Activated naive CD8-positive, alpha-beta T cell treated with anti-CD3 and anti-CD28 coated beads for 36 hours (primary cell): ENCODE measurements around the gene OR6C6. TPM values are rescaled to one million over a fixed set of nuclear protein-coding genes. Genes with fewer than 3 reads are reported as not detected.
"Not testable (repeated sequence)": the region's sequence is repeated elsewhere in the genome, so short reads cannot be mapped to it uniquely, and the experiment has no call there.

Experiments
- DNase-seq: peaks from one replicate; pipeline ENCODE4 v3.0.0; 2021
- H3K27ac Mint-ChIP-seq: one replicate; pipeline ENCODE4 v1.8.0; 2022; ENCODE audit warnings: mild to moderate bottlenecking, moderate library complexity, mixed read lengths
- H3K27me3 Mint-ChIP-seq: one replicate; pipeline ENCODE4 v1.8.0; 2022; ENCODE audit warnings: mild to moderate bottlenecking, mixed read lengths
- H3K36me3 Mint-ChIP-seq: one replicate; pipeline ENCODE4 v1.8.0; 2021; ENCODE audit warnings: mild to moderate bottlenecking, mixed read lengths
- H3K4me1 Mint-ChIP-seq: one replicate; pipeline ENCODE4 v1.8.0; 2021; ENCODE audit warnings: mixed read lengths
- H3K4me3 Mint-ChIP-seq: one replicate; pipeline ENCODE4 v1.8.0; 2022; ENCODE audit warnings: mild to moderate bottlenecking, moderate library complexity, mixed read lengths
- H3K9me3 Mint-ChIP-seq: one replicate; pipeline ENCODE4 v1.8.0; 2022; ENCODE audit warnings: mixed read lengths
- total RNA-seq, 2 experiments: library from RNA; stranded (reverse); gene quantifications; one replicate each; pipeline ENCODE4 v1.2.3, GENCODE V29; 2021

Gene OR6C6
- not detected for total RNA-seq

DNA sequence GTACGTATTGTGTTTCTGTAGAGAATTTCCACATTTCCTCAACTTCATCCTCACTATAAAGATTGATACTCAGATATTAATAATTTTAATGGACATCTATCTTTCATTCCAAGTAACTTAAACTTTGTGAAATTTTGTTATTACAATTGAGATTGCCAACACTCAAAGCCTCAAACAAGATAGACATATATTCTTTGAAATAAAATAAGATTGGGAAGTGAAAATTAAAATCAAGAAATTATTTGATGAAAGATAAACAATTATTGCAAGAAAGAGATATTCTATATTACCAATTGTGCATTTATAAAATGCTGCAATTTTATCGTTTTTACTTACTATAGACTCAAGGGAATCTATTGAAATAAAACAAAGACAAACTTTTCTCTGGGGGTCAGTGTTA is at the start of gene OR6C6:
Gene OR6C6, minus strand, starts transcription at position 101 of the 400 bp plus-strand sequence. CDS start 1,337 bp downstream, outside the sequence.
- H3K36me3 Mint-ChIP-seq = no peaks in the 10 kb centered on the region
- DNase-seq = no peak
- H3K27ac Mint-ChIP-seq = no peak within 1 kb of the TSS
- peaks cover 36% of the 10 kb centered on the region for H3K27me3 Mint-ChIP-seq
- no peaks in the 10 kb centered on the region for H3K4me1 Mint-ChIP-seq
- H3K9me3 Mint-ChIP-seq = no peaks in the 10 kb centered on the region
- H3K4me3 Mint-ChIP-seq = no peak within 1 kb of the TSS

DNA sequence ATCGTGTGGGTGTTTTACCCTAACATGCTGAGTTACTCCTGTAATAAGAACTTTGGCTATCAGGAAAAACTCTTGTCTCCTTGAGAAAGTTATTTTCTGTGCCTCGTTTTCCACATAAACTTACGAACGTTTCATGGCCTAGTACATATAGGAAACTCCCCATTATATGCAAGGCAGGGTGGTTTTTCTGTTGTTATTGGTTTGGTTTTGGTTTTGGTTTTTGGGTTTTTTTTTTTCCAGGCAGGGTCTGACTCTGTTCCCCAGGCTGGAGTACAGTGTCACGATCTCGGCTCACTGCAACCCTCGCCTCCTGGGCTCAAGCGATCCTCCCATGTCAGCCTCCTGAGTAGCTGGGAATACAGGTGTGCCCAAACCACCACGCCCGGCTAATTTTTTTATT is 39.6 kb upstream of the OR6C6 start:
- H3K4me3 Mint-ChIP-seq = no peak overlapping the region
- no peak for DNase-seq
- H3K36me3 Mint-ChIP-seq = no peaks in the 10 kb centered on the region
- H3K9me3 Mint-ChIP-seq = no peaks in the 10 kb centered on the region
- no peak overlapping the region for H3K27ac Mint-ChIP-seq
- H3K4me1 Mint-ChIP-seq = no peaks in the 10 kb centered on the region
- peaks cover 27% of the 10 kb centered on the region for H3K27me3 Mint-ChIP-seq

GRCh38 chr12:55330446-55330845 is 34.1 kb upstream of the OR6C6 start, which contains the start of gene OR6C3:
Gene OR6C3, plus strand, starts transcription at chr12:55330746. Its CDS starts 955 bp downstream, at chr12:55331701.
- H3K4me1 Mint-ChIP-seq = no peaks in the 10 kb centered on the region
- H3K9me3 Mint-ChIP-seq = no peaks in the 10 kb centered on the region
- no peaks in the 10 kb centered on the region for H3K36me3 Mint-ChIP-seq
- no peak for DNase-seq
- no peak within 1 kb of the TSS for H3K27ac Mint-ChIP-seq
- peaks cover 19% of the 10 kb centered on the region for H3K27me3 Mint-ChIP-seq
- no peak within 1 kb of the TSS for H3K4me3 Mint-ChIP-seq

- H3K4me3 Mint-ChIP-seq, H3K9me3 Mint-ChIP-seq, H3K27ac Mint-ChIP-seq, DNase-seq, H3K4me1 Mint-ChIP-seq, H3K36me3 Mint-ChIP-seq, H3K27me3 Mint-ChIP-seq: not testable (repeated sequence)
These were observed 29.4 kb upstream of the OR6C6 start for GRCh38 chr12:55325801-55326200.

DNA sequence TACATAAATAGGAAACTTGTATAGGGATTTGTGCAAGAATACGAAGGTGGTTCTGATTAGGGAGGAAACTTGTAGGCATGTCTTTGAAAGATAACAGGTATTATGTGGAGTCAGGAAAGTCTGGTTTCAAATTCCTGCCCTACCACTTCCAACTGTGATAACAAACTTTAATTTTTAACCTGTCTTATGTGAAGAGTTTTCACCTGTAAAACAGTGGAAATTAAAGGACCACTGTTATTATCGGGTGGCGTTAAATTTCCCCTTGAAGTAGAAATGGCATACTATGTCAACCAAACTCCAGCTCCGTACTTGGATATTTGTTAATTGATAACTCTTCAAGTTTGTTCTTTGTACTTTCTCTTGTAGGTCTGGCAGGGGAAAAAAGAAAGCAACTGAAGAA is 23.8 kb upstream of the OR6C6 start:
- no peak for DNase-seq
- H3K27me3 Mint-ChIP-seq = peaks cover 20% of the 10 kb centered on the region
- H3K27ac Mint-ChIP-seq = no peak overlapping the region
- no peaks in the 10 kb centered on the region for H3K4me1 Mint-ChIP-seq
- peaks cover 2% of the 10 kb centered on the region for H3K9me3 Mint-ChIP-seq
- no peak overlapping the region for H3K4me3 Mint-ChIP-seq
- no peaks in the 10 kb centered on the region for H3K36me3 Mint-ChIP-seq

DNA sequence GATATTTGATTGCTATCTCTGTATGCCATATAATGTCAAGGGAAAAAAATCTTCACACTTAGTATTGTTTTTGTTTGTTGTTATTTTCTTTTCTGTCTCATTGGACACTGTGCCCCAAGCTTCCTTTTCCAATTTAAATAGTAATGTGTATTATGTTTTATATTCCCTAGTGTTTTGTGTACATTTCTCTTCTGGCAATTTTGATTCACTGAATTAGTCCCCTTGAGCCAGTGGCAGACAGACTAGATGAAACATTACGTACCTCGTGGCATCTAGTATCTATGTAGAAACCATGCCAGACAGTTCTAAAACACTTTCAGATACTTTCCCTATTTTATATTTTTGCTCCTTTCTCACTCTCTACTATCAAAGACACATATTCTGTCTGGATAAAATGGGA is 17.7 kb upstream of the OR6C6 start, which contains the start of gene OR6C1:
Gene OR6C1, plus strand, starts transcription at position 301 of the 400 bp plus-strand sequence. CDS start 6,257 bp downstream, outside the sequence.
- Mint-ChIP-seq H3K27ac (no peak within 1 kb of the TSS), H3K4me1 (no peaks in the 10 kb centered on the region), H3K4me3 (no peak within 1 kb of the TSS), H3K27me3 (peaks cover 22% of the 10 kb centered on the region), H3K9me3 (peaks cover under 1% of the 10 kb centered on the region), H3K36me3 (no peaks in the 10 kb centered on the region)
- no peak for DNase-seq

GRCh38 chr12:55289999-55290398 is 6.4 kb downstream of the OR6C6 start:
- DNase-seq = no peak
- Mint-ChIP-seq H3K27me3 (peaks cover 29% of the 10 kb centered on the region), H3K27ac (no peak overlapping the region), H3K4me1 (no peaks in the 10 kb centered on the region), H3K36me3 (no peaks in the 10 kb centered on the region), H3K4me3 (no peak overlapping the region), H3K9me3 (no peaks in the 10 kb centered on the region)

DNA sequence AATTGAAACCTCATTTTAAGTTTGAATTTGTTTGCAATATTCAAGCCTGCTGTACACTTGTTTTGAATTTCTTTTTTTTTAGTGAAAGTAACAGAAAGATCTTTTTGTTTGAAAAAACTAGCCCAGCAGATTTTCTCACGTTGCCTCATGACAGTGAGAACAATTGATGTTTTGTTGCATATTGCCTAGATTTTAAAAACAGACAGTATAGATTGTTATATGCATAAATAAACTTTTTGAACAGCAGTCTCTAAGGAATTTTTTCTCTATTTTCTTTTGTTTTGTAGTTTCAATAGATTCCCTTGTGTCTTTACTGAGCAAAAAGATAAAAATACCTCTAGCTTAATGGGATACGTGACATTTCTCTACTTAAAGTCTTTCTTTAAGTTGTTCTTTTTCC is 15.4 kb downstream of the OR6C6 start:
- Mint-ChIP-seq H3K27me3 (peaks cover 50% of the 10 kb centered on the region), H3K27ac (no peak overlapping the region), H3K9me3 (no peaks in the 10 kb centered on the region), H3K4me1 (no peaks in the 10 kb centered on the region), H3K4me3 (no peak overlapping the region), H3K36me3 (no peaks in the 10 kb centered on the region)
- DNase-seq = no peak

- no peak overlapping the region for H3K27ac Mint-ChIP-seq
- H3K36me3 Mint-ChIP-seq = no peaks in the 10 kb centered on the region
- H3K4me3 Mint-ChIP-seq = no peak overlapping the region
- no peaks in the 10 kb centered on the region for H3K9me3 Mint-ChIP-seq
- DNase-seq = no peak
- peaks cover 4% of the 10 kb centered on the region for H3K27me3 Mint-ChIP-seq
- H3K4me1 Mint-ChIP-seq = no peaks in the 10 kb centered on the region
These were observed 38.1 kb downstream of the OR6C6 start for GRCh38 chr12:55258303-55258702.

DNA sequence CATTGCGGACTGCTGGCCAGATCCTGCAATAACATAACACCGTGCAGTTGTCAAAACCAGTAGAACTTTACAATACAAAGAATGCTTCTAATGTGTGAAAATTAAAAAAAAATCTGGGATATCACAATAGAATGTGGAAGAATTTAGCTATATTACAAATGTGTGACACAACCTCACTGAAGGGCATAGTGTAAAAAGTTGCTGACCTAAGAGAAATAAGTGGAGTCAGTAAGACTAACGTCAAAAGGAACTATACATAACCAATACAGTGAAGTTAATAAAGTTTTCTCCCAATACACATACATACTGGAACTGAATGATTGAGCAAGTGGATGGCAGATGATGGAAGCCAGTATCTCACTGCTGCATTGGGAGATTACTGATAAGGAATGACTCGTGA is 39.5 kb downstream of the OR6C6 start:
- no peaks in the 10 kb centered on the region for H3K4me1 Mint-ChIP-seq
- H3K9me3 Mint-ChIP-seq = no peaks in the 10 kb centered on the region
- H3K36me3 Mint-ChIP-seq = no peaks in the 10 kb centered on the region
- H3K27me3 Mint-ChIP-seq = peaks cover 4% of the 10 kb centered on the region
- no peak overlapping the region for H3K4me3 Mint-ChIP-seq
- DNase-seq = no peak
- no peak overlapping the region for H3K27ac Mint-ChIP-seq

- H3K4me3 Mint-ChIP-seq = no peak overlapping the region
- H3K27me3 Mint-ChIP-seq = peaks cover 14% of the 10 kb centered on the region
- H3K4me1 Mint-ChIP-seq = no peaks in the 10 kb centered on the region
These were observed 43.1 kb downstream of the OR6C6 start for GRCh38 chr12:55253281-55253680.

DNA sequence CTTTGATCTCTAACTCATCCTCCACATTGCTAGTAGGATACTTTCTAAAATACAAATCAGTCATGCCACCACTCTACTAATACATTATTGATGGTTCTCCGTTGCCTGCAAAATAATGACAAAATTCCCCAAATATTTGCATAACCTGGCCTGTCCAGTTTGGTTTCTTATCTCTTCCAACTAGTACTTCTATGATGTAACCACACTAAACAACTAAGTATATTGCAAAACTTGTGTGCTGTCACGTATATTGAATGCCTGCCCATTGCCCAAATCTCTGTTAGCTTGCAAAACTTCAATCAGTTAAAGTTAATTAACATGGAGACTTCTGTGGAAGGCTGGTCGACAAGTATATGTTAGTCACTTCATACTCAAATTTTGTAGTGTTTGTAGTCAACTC is 45.4 kb downstream of the OR6C6 start:
- Mint-ChIP-seq H3K4me3 (no peak overlapping the region), H3K4me1 (no peaks in the 10 kb centered on the region), H3K36me3 (no peaks in the 10 kb centered on the region), H3K27ac (no peak overlapping the region), H3K27me3 (peaks cover 30% of the 10 kb centered on the region), H3K9me3 (no peaks in the 10 kb centered on the region)
- no peak for DNase-seq

More at GRCh38 chr12:55253281-55253680, 43.1 kb downstream of the OR6C6 start:
- H3K27ac Mint-ChIP-seq = no peak overlapping the region
- no peak for DNase-seq
- no peaks in the 10 kb centered on the region for H3K9me3 Mint-ChIP-seq
- H3K36me3 Mint-ChIP-seq = no peaks in the 10 kb centered on the region

DNA sequence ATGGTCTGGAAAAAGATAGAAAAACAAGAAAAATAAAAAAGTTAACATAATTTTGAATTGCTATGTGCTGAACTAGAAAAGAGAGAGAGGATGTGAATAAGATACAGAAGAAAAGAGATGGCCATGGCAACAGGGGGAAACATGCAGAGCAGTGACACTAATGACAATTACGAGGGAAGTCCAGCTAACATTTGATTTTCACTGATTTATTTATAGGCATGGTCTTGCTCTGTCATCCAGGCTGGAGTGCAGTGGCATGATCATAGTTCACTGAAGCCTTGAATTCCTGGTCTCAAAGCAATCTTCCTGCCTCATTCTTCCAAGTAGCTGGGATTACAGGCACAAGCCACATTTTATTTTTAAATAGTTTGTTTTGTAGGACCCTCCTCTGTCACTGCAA is 50.2 kb downstream of the OR6C6 start:
- Mint-ChIP-seq H3K27ac (no peak overlapping the region), H3K9me3 (no peaks in the 10 kb centered on the region), H3K27me3 (peaks cover 38% of the 10 kb centered on the region), H3K4me1 (no peaks in the 10 kb centered on the region), H3K4me3 (no peak overlapping the region), H3K36me3 (no peaks in the 10 kb centered on the region)
- DNase-seq = no peak

GRCh38 chr12:55244309-55244708 is 52.1 kb downstream of the OR6C6 start, which contains the start of gene OR6C74:
Gene OR6C74, plus strand, starts transcription at chr12:55244609. Its CDS starts 2,679 bp downstream, at chr12:55247288.
- no peaks in the 10 kb centered on the region for H3K9me3 Mint-ChIP-seq
- H3K27ac Mint-ChIP-seq = no peak within 1 kb of the TSS
- H3K4me1 Mint-ChIP-seq = no peaks in the 10 kb centered on the region
- no peaks in the 10 kb centered on the region for H3K36me3 Mint-ChIP-seq
- no peak within 1 kb of the TSS for H3K4me3 Mint-ChIP-seq
- no peak for DNase-seq
- H3K27me3 Mint-ChIP-seq = peaks cover 36% of the 10 kb centered on the region
